ENCODE data around the gene YLPM1.

YLPM1 gene

DNA sequence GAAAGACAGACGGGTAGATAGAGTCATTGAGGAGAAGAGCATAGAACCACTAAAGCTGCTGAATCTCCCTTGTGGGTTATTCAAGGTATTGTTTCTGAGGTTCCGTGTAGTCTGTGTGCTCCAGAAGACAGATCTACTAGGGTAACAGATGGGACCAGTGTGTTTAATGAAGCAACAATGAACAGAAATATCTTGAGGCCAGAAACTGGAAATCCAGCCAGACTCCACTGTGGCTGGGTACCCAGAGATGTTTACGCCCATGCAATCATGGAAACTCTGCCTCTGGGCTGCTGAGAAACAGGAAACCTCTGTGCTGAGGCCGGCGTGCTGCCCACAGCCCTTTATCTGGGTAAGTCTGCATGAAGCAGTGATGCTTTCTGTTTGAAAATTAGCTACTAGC, 104.6 kb downstream of the YLPM1 start:
- in situ Hi-C loops (cut with MboI; ENCODE audit: low sequenced_read_pairs): no loop called here

DNA sequence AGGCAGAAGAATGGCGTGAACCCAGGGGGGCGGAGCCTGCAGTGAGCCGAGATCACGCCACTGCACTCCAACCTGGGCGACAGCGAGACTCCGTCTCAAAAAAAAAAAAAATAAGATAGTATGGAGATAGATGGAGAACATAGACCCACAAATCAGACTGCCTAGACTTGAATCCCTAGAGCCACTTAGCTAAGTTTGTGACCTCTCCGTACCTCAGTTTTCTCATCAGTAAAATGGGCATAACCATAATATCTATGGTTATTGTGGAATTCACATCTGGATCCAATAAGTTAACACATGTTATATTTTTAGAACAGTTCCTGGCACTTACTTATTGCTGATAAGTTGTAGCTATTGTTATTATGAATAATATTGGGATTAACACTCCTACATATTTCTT, 105.6 kb downstream of the YLPM1 start:
- in situ Hi-C loops (cut with MboI; ENCODE audit: low sequenced_read_pairs): no loop called here

DNA sequence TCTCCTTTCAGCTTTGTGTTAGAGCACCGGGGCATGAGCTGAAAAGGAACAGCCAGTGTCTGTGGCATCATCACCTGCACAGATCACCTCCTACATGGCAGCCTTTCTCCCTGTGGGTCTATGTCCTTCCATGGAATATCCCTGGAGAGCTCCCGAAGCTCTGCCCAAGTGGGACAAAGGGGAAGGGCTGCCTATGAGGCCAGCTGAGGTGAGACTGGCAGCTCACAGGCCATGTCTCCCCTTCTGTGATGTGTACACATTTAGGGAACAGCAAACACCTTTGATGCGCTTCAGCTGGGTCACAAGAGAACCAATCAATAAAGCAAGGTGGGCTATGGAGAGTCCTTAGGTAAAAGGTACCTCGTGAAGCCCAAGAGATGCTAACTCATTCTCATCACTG, 108.7 kb downstream of the YLPM1 start:
- in situ Hi-C loops (cut with MboI; ENCODE audit: low sequenced_read_pairs): no loop called here

DNA sequence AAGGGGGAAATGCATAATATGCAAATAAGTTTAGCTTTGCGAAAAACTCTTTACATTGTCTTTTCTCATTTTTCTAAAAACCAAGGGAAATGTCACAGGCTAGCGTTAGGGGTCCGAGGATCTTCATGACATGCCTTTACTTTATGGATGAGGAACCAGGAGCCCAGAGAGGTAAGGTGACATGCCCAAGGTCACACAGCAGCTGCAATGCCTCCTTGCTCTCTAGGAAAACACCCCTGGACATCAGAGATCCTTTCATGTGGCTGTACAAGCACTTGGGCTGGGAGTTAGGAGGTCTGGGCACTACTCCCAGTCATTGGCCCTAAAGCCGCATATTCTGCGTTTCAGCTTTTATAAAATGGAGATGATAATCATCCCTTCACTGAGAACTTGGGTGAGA, 112.1 kb downstream of the YLPM1 start:
- in situ Hi-C loops (cut with MboI; ENCODE audit: low sequenced_read_pairs): no loop called here

DNA sequence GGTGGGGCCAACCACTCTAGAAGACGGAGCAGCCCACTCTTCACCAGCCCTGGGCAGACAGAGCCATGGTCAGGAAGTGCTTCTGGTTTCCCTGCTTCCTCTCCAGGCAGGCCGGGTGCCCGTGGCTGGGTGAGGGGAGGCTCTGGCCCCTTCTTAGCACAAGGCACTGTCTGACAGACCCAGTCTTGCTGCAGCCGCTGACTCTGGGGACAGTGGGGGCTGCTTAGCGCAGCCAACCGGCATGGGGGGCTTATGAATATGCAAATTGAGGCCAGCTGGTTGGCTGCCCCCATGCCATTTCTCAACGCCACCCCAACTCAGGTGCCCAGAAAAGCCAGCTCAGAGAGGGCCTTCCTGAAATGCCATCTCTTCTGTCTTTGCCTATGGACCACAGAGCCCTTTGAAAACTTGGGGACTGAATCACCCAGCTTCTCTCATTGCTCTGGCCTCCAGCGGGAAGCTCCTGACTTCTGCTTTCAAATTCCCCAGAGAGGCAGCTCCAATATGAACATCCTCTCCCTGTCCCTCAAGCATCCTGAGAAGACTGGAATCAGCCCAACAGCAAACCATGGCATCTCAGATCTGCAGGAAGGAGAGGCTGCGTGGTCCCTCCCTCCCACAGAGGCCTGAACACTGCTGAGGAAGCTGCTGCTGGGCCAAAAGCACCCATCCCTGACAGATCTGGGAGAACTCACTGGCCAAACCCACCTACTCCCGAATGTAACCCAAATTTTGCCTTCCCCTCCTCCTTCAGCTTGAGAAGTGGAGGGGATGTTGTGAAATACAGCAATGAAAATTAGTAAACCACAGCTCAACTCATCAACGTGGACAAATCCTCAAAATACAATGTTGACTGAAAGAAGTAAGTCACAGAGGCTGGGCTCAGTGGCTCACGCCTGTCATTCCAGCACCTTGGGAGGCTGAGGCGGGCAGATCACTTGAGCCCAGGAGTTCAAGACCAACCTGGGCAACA, 113.1 kb downstream of the YLPM1 start, which contains the start of gene PROX2:
TSS of gene PROX2 (minus strand) at position 205 of the 973 bp plus-strand sequence. CDS start 12,311 bp downstream, outside the sequence.
- in situ Hi-C loops (cut with MboI; ENCODE audit: low sequenced_read_pairs): no loop called here

DNA sequence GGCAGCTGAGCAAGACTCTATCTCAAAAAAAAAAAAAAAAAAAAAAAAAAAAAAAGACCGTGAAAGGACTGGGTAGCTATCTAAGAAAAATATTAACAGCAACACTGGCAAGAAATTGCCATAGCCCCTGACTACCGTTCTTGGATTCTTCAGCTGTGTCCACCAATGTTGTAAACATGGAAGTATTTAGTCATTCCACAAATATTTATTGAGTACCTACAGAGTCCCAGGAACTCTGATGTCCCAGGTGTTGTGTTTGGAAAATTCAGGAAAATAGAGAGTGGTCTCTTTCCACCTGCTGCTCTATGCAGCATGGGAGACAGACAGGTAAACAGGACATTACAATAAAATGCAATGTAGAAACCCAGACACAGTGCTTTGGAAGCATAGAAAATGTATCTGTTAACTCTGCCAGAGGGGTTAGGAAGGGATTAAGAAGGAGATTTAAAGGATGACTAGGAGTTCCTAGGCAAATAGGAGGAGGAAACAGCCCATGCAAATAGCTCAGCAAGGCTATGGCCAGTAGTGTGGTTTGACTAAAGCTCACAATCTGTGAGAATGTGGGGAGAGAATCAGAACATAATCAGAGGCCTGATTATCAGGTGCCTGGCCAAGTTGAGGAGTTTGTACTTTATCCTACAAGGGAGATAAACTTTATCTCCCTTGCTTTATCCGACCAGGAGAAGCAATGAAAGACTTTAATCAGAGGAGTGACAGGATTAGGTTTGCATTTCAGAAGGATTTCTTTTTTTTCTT, 116.5 kb downstream of the YLPM1 start:
- in situ Hi-C loops (cut with MboI; ENCODE audit: low sequenced_read_pairs): no loop called here

DNA sequence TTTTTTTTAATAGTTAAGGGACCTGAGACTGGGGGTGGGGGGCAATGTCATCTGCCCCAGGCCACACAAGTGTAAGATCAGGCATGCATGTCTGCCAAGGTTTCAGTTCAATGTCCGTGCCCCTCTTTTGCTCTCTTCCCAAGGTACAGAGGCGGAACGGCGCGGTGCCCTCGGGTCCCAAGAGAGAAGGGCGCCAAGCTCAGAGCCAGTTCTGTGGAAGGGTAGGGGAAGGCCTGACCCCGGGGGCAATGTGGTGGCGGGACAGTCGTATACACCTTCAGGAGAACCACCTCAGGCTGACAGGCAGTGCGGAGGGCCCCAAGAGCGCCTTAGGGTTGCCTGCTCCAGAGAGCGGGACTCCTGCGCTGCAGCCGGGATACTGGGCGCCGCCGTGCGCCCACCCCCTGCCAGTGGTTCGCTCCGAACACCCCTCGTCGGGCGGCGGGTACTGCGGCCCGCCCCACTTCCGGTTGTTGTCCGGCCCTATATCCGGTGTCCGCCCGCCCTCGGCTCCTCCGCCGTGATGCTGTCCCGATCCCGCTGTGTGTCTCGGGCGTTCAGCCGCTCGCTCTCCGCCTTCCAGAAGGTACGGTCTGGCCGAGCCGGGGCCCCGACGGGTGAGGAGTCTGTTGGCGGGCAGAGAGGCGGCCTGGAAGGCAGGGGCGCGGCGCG, 118.5 kb downstream of the YLPM1 start, which contains the start of gene DLST:
TSS of gene DLST (plus strand) at position 486 of the 672 bp plus-strand sequence. CDS start at position 524, 38 bp downstream.
- in situ Hi-C loops (cut with MboI; ENCODE audit: low sequenced_read_pairs): no loop called here

DNA sequence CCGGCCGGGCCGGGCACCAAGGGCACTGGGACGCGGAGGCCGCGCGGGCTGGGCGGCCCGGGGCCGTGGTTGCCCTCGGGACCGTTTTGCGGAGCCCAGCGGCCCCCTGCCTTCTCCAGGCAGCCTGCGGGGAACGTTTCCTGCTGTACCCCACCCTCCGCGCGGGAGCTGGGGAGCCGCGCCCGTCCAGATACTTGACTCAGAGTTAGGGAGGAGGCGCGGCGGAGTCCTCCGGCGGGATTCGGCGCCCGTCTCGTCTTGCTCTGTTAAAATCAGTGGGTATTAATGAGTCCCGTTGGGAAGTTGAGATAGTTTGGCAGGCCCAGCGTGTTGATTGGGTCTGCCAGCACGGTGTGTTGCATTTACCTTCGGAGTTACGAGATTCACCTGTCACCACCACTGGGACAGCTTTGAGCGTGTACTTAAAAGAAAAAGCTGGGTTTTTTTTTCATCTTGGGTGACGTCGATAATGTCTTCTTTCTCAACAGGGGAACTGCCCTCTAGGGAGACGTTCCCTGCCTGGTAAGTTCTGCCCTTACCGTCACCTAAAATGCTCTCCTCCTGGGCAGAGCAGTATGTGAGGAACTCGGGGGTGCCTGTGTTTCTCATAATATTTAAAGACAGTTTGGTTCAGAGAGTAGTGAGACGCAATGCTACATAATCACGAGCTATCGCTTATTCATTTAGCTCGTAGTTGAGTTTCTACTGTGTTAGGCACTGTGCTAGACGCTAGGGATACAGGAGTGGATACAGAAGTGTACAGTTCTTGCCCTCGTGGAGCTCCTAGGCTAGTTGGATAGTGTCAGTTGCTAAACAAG, 119.2 kb downstream of the YLPM1 start:
- in situ Hi-C loops (cut with MboI; ENCODE audit: low sequenced_read_pairs): no loop called here
